HG03565 (cell line): ENCODE results near the gene PWWP2B.
"Not testable (repeated sequence)": the region's sequence is repeated elsewhere in the genome, so short reads cannot be mapped to it uniquely, and the experiment has no call there.

Source experiments
- ATAC-seq: cut with Tn5 transposase; IDR thresholded peaks from one replicate; pipeline ENCODE4 v1.9.1; 2021; ENCODE audit warnings: mild to moderate bottlenecking, moderate library complexity; ENCODE audit not compliant: unreplicated experiment

Gene PWWP2B

DNA sequence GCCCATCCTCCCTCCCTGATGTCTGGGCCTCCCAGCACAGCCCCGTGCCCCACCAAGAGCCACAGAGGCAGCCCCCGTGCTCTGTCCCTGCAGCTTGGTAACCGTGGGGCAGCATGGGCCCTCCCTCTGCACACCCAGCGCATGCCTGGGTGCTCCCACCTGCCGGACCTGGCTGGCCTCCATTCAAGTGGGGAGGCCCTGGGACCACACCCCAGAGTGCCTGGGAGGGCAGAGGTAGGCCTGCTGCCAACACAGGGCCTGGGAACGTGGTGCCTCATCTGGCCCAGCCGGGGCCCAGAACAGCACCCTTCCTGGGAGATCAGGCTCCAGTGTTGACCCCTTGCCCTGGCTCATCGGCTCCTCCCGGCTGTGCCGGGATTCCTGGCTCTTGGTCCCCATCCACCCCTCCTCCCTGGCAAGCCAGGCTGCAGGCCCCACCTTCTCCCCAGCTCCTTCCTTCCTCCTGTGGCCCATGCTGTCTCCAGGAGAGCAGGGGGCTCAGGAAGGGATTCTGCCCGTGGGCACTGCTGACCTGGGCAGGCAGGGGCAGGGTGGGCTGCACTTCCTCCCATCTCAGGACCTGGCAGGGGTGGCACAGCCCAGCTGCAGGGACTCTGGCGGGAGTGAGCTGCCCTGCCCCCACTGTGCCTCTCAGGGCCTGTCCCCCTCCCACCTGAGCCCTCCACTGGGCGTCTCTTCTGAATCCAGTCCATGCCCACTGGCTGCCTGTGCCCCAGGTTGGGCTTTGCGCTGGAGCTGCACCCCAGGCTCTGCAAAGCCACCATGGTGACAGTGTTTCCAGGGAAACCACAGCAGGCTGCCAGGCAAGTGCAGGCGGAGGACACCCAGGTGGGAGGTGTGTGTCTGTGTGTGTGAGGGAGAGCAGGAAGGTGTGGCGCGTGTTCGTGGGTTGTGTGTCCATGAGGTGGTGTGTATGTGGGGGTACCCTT lies 32.6 kb downstream of the PWWP2B start:
- no peak for ATAC-seq

GRCh38 chr10:132430231-132430743 lies 33.3 kb downstream of the PWWP2B start:
- ATAC-seq, result no peak

GRCh38 chr10:132430861-132431271 lies 33.9 kb downstream of the PWWP2B start:
- no peak for ATAC-seq

DNA sequence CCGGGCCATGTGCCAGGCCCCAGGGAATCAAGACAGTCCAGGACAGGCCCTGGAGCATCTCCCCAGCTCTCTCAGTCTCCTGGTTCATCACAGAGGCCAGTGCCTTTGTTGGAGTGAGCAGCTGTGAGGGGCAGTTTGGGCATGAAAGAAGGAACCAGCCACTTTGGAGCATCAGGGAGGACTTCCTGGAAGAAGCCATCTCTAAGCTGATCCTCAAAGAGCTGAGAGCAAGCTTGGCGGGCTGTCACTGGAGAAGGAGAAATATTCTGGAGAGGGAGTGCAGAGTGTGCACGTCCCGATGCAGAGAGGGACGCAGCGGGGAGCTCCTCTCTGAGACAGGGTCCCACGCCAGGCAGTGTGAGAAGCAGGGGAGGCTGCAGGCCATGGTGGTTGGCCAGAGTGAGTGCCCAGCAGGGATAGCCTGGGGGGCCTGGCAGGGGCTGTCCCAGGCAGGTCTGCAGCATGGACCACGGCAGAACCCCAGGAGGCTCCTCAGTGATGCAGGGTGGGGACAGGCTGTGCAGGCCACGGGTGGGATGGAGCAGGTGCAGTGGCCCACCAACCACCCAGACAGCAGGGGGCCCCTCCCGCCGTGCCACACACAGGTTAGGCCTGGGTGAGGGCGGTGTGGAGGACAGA lies 34.7 kb downstream of the PWWP2B start:
- ATAC-seq, result no peak

GRCh38 chr10:132432176-132432540 lies 35.2 kb downstream of the PWWP2B start:
- no peak for ATAC-seq

DNA sequence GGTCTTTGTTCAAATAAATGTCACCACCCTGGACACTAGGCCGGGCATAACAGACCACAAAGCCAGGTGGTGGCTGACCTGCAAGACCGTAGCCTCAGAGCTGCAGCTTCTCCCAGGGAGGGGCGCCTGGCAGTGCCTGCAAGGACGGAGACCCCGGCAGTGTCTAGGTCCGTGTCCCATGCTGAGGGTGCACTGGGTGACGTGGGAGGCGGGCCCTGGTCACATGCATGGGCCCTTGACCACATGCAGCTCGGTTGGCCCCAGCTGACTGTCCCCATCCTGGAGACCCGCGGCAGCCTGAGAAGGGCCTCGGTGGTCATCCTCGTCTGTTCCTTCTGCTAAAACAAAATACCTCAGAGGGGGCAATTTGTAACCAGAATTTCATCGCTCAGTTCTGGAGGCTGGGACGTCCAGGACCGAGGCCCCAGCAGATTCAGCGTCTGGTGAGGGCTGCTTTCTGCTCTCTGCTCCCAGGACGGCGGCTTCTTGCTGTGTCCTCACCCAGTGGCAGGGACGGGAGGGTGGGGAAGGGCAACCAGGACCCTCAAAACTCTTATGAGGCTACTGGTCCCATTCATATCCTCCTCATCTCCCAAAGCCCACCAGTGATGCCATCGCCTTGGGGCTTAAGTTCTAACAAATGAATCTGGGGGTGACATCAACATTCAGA lies 36.8 kb downstream of the PWWP2B start:
- ATAC-seq, result no peak

- ATAC-seq, result no peak
Observed at GRCh38 chr10:132434405-132435005, 37.5 kb downstream of the PWWP2B start.

- ATAC-seq, result not testable (repeated sequence)
Observed at GRCh38 chr10:132435320-132435719, 38.3 kb downstream of the PWWP2B start.

- ATAC-seq, result not testable (repeated sequence)
Observed at GRCh38 chr10:132436096-132436495, 39.1 kb downstream of the PWWP2B start.

DNA sequence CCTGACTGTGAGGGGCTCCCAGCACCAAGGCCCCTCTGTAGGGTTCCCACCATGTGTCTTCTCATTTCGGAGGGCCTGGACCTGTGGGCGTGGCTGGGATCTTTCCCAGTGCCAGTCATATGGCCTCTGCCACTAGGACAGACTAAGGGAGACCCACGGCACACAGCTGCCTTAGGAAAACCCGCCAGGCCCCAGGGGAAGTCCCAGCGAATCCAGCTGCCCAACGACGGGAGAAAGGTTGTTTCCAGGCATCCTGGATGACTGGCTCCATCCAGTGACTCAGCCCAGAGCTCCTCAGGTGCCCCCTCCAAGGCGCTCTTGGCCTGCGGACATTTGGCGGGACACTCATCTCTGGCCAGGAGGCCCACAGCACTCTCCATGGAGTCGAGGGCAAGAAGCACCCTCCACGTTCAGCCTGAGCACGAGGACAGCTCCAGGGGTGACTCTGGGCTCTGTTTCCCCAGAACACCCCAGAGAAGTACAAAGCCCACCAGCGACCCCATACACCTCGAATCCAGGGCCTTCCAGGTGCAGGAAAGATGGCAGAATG lies 39.9 kb downstream of the PWWP2B start:
- no peak for ATAC-seq

DNA sequence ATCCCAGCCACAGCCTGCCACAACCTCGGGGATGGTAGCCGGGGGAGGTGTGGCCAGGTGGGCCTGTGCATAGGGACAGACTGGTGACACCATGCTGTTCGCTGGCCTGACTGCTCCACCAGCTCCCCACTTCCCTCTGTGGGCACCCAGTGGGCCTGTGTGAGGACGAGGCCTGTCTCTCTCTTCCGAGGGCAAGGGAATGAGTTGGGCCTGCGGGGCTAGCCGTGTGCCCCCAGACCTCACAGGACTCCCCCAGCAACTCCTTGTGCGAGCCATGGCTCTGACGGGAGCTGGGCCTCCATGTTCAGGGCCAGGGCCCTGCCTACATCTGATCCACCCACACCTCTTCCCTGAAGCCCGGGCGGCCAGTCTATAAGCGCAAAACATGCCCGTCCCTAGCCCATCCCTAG lies 40.5 kb downstream of the PWWP2B start:
- ATAC-seq, result no peak

DNA sequence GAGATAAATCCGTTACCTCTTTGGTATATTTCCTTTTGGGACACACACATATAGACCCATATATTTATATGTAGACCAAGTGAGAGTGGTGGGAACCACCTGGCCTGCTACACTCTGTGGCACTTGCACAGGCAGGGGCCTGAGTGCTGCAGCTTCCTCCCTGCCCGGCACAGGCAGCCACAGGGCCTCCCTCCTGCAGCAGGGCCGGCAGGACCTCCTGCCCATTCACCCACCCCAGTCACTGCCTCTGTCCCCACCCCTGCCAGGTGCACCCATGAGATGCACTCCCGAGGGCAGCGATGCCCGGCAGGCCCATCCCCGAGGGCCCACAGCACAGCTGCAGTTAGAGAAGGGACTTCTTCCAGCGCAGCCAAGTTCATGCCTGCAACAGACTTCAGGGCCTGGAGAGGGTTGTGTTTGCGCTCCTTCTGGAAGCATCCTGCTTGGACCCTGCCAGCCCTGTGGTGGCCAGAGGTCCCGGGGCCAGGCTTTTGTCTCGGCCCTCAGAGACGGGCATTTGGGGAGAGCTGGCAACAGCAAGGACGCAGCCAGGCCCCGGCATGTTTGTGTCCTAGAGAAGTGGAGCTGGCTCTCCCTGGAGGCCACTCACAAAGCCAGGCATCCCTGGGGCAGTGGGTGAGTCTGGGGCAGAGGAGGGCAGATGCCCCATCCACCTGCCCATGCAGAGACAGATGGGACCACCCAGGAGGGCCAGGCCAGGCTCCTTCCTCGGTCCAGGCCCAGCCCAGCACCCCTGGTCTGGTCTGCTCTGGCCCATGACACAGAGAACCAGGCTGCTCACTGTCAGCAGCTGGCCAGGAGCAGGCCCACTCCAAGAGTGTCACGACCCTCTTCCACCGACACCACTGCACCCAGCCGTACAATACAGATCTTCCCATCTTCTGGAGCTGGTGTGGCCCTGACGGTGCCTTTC lies 41.4 kb downstream of the PWWP2B start:
- no peak for ATAC-seq

- no peak for ATAC-seq
Observed at GRCh38 chr10:132439025-132439388, 42.0 kb downstream of the PWWP2B start.

- ATAC-seq, result no peak
Observed at GRCh38 chr10:132439424-132440163, 42.6 kb downstream of the PWWP2B start.

- ATAC-seq, result no peak
Observed at GRCh38 chr10:132440791-132441565, 44.0 kb downstream of the PWWP2B start.

DNA sequence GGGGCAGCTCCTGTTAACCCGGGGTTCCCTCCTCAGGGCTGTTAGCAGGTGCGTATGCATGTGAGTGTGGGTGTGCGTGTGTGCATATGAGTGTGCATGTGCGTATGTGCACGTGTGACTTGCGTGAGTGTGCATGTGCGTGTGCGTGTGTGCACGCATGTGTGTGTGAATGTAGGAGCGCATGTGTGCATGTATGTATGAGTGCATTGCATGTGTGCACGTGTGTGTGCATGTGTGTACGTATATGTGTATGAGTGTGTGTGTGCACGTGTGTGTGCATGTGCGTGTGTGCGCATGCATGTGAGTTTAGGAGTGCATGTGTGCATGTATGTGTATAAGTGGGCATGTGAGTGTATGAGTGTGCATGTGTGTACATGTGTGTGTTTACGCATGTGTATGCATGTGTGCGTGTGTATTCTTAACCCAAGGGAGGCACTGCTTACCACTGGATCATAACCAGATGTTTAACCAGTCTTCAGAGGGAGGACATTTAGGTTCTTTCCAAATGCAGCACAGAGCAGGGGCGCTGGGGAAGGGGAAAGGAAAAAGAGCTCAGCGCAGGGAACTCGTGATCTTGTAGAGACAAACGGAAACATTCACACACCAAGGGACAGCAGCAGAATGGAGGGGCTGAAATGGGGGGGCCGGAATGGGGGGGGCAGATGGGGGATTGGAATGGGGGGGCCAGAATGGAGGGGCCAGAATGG lies 45.0 kb downstream of the PWWP2B start:
- no peak for ATAC-seq

- ATAC-seq, result no peak
Observed at GRCh38 chr10:132442636-132443035, 45.6 kb downstream of the PWWP2B start.

DNA sequence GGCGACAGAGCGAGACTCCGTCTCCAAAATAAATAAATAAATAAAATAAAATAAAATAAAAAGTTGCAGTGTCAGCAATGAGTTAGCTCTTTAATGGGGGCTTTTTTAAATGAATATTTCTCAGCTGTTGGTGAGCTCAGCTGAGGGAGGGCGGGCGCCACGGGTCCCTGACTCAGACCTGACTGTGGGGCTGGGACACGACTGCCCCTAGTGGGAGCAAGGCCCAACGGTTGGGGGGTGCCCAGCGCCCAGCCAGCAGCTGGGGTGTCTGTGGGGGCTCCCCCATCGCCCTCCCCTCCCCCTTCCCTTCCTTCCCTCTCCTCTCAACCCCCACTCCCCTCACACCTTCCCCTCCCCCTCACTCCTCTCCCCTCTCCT lies 46.6 kb downstream of the PWWP2B start:
- no peak for ATAC-seq
